Measurements from ENCODE around the gene HRC. TPM values are rescaled to one million over a fixed set of nuclear protein-coding genes. Genes with fewer than 3 reads are reported as not detected.

The HRC gene
- total RNA-seq, 1 donor from 2014 or later: 0.25 TPM

DNA sequence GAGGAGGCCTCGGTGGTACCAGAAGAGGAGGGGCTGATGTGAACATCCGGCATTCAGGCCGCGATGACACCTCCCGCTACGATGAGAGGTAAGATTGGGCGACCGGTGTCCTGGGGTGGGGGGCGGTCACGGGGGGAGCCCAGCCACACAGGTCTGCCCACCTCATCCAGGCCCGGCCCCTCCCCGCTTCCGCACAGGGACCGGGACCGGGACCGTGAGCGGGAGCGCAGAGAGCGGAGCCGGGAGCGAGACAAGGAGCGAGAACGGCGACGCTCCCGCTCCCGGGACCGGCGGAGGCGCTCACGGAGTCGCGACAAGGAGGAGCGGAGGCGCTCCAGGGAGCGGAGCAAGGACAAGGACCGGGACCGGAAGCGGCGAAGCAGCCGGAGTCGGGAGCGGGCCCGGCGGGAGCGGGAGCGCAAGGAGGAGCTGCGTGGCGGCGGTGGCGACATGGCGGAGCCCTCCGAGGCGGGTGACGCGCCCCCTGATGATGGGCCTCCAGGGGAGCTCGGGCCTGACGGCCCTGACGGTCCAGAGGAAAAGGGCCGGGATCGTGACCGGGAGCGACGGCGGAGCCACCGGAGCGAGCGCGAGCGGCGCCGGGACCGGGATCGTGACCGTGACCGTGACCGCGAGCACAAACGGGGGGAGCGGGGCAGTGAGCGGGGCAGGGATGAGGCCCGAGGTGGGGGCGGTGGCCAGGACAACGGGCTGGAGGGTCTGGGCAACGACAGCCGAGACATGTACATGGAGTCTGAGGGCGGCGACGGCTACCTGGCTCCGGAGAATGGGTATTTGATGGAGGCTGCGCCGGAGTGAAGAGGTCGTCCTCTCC is 47.4 kb downstream of the HRC start:
- no peak for DNase-seq (ENCODE audit: extremely low spot score in 2 of 2)
- Histone ChIP-seq H3K4me1 (peaks cover 6% of the 10 kb centered on the region), H3K4me3 (no peak overlapping the region), H3K27ac (no peak overlapping the region), H3K9me3 (no peaks in the 10 kb centered on the region), H3K27me3 (no peaks in the 10 kb centered on the region), H3K36me3 (peaks cover 0 to 58% of the 10 kb centered on the region in 2 donors)
- intact Hi-C loops (cut with DNase I): no loop called here
- TF ChIP-seq POLR2AphosphoS5 (IDR thresholded peaks at IDR 0.05; ENCODE audit: insufficient read depth in 1 of 2, low read depth in 1 of 2): no peak
- TF ChIP-seq, protein P1, sequence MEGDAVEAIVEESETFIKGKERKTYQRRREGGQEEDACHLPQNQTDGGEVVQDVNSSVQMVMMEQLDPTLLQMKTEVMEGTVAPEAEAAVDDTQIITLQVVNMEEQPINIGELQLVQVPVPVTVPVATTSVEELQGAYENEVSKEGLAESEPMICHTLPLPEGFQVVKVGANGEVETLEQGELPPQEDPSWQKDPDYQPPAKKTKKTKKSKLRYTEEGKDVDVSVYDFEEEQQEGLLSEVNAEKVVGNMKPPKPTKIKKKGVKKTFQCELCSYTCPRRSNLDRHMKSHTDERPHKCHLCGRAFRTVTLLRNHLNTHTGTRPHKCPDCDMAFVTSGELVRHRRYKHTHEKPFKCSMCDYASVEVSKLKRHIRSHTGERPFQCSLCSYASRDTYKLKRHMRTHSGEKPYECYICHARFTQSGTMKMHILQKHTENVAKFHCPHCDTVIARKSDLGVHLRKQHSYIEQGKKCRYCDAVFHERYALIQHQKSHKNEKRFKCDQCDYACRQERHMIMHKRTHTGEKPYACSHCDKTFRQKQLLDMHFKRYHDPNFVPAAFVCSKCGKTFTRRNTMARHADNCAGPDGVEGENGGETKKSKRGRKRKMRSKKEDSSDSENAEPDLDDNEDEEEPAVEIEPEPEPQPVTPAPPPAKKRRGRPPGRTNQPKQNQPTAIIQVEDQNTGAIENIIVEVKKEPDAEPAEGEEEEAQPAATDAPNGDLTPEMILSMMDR (IDR thresholded peaks at IDR 0.05): no peak
- no peak for TF ChIP-seq POLR2A (IDR thresholded peaks at IDR 0.05)

DNA sequence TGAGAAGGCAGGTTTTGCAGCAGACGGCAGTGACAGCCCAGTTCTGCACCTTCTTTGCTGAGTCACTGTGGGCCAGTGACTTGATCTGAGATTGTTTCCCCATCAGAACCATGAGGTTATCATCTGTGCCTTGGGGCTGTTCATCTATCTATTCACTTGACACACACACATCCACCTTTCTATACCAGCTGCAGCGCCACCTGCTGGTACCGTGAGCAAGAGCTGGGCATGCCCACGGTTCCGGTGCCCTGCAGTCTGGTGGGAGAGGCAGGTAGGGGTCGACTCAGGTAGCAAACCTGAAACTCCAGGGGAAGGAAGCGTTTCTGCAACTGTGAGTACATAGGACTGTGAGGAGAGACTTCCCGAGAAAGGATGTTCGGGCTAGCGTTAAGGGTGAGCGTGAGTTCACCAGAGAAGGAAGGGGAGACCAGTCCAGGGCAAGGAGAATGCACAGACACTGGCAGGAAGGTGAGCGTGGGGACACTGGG is 48.5 kb downstream of the HRC start:
- H3K27ac ChIP-seq: no peak overlapping the region
- H3K36me3 ChIP-seq: peaks cover 0 to 70% of the 10 kb centered on the region in 2 donors
- H3K27me3 ChIP-seq: no peaks in the 10 kb centered on the region
- no peaks in the 10 kb centered on the region for H3K9me3 ChIP-seq
- TF ChIP-seq, protein P1 (IDR thresholded peaks at IDR 0.05): peak in 2 of 3 experiments; percentile 22 to 53
- TF ChIP-seq POLR2AphosphoS5 (IDR thresholded peaks at IDR 0.05; ENCODE audit: insufficient read depth in 1 of 2, low read depth in 1 of 2) (no peak), POLR2A (IDR thresholded peaks at IDR 0.05) (no peak)
- no peak for DNase-seq (ENCODE audit: extremely low spot score in 2 of 2)
- no peak overlapping the region for H3K4me3 ChIP-seq
- intact Hi-C loops (cut with DNase I): no loop called here
- peaks cover 6% of the 10 kb centered on the region for H3K4me1 ChIP-seq

DNA sequence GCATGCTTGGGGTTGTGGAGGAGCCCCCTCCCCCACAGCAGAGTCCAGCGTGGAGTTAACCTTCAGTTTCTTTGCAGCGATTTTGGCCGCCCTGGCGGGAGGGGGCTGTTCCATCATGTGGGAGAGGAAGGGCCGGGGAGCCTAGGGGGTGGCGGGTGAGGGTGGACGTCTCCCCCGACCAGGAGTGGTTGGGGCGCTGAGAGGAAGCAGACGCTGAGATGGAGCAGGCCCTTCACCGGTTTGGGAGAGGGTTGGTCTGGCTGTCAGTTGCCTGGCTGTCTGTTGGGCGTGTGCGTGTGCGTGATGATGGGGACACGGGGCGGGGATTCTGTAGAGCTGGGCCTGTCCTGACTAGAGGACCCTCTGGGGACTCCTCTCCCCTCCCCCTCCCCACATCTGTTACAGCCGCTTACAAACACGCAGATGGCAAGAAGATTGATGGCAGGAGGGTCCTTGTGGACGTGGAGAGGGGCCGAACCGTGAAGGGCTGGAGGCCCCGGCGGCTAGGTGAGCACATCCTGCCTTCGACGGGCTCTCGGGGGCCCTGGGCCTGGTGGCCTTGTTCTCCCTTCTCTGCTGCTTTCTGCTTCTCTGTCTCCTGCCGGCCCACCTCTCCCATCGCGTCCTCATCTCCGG is 50.8 kb downstream of the HRC start:
- intact Hi-C loops (cut with DNase I): no loop called here
- Histone ChIP-seq H3K27ac (no peak overlapping the region), H3K36me3 (peaks cover 0 to 93% of the 10 kb centered on the region in 2 donors), H3K4me1 (no peaks in the 10 kb centered on the region), H3K9me3 (no peaks in the 10 kb centered on the region), H3K27me3 (no peaks in the 10 kb centered on the region), H3K4me3 (no peak overlapping the region)
- no peak for DNase-seq (ENCODE audit: extremely low spot score in 2 of 2)
- TF ChIP-seq, protein P1 (IDR thresholded peaks at IDR 0.05): no peak

DNA sequence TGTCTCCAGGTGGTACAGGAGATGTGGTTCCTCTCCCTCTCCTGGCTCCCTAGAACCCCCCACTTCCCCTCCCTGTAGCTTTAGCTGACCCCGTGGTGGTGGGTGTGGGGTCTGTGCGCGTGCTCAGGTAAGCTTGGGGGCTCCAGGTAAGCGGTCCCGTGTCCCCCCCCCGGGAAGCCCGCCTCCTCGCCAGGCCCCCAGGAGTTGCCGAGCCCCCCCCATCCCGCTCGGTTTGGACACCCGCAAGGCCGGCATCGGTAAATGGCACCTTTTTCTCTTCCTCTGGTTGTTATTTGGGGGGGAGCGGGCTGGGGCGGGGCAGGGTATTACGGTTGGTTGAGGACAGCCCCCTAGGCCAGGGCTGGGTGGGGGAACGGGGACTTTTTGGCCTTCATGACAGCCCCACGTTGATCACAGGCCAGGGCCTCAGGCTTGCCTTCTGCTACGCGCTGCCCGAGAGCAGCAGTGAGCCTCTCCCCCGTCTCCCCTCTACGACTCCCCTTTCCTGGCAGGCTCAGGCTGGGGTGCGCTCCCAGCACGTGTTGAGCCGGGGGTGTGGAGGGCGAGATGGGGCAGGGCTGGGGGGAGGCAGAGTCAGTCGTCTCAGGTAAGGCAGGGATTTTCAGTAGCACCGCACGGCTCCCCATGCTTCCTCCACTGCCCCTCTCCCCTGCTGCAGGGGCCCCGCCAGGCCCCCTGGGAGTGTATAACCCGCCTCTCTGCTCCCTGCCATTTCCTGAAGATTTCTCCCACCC is 51.7 kb downstream of the HRC start:
- intact Hi-C loops (cut with DNase I): no loop called here
- H3K9me3 ChIP-seq: no peaks in the 10 kb centered on the region
- H3K4me1 ChIP-seq: no peaks in the 10 kb centered on the region
- H3K36me3 ChIP-seq: peaks cover 4 to 96% of the 10 kb centered on the region in 2 donors
- H3K27me3 ChIP-seq: no peaks in the 10 kb centered on the region
- TF ChIP-seq, protein P1 (IDR thresholded peaks at IDR 0.05): no peak
- no peak for TF ChIP-seq POLR2AphosphoS5 (IDR thresholded peaks at IDR 0.05; ENCODE audit: insufficient read depth in 1 of 2, low read depth in 1 of 2)
- TF ChIP-seq POLR2A (IDR thresholded peaks at IDR 0.05): no peak
- no peak for DNase-seq (ENCODE audit: extremely low spot score in 2 of 2)
- no peak overlapping the region for H3K27ac ChIP-seq
- no peak overlapping the region for H3K4me3 ChIP-seq
